IMR-90 (cell line): ENCODE data around the gene DCLRE1B.

Source experiments
- CTCF ChIP-seq: conservative IDR thresholded peaks from 2 replicates; pipeline ENCODE4 v1.5.1; 2012; ENCODE audit warnings: mild to moderate bottlenecking, low read depth, low read length, improper control_type of control experiment
- FOS ChIP-seq: fragments of 150-350 bp; IDR thresholded peaks from 2 replicates; pipeline ENCODE4 v1.6.1; 2016; ENCODE audit warnings: low read depth, low read length
- MAZ ChIP-seq: IDR thresholded peaks from 2 replicates; pipeline ENCODE4 v1.6.1; 2012; ENCODE audit warnings: low read depth, mild to moderate bottlenecking, low read length, improper control_type of control experiment, moderate library complexity, borderline replicate concordance
- POLR2A ChIP-seq: IDR thresholded peaks from 2 replicates; pipeline ENCODE4 v1.6.1; 2012; ENCODE audit warnings: mild to moderate bottlenecking, low read depth, low read length
- RAD21 ChIP-seq: IDR thresholded peaks from 2 replicates; pipeline ENCODE4 v1.6.1; 2012; ENCODE audit warnings: low read length, improper control_type of control experiment
- TF ChIP-seq, protein P1 (sequence below): fragments of 150-350 bp; IDR thresholded peaks from 2 replicates; pipeline ENCODE4 v1.6.1; 2017; ENCODE audit warnings: mild to moderate bottlenecking, antibody characterized with exemption, low read length, low read depth
- TF ChIP-seq, protein P2 (sequence below): fragments of 150-350 bp; IDR thresholded peaks from 2 replicates; pipeline ENCODE4 v1.6.1; 2016; ENCODE audit warnings: low read depth, mild to moderate bottlenecking, low read length, moderate library complexity, borderline replicate concordance

- TF ChIP-seq CTCF (no peak), POLR2A (no peak), RAD21 (no peak), FOS (0 out of 2 replicates have a peak, but pooled peaks have one; percentile 7), MAZ (no peak)
- TF ChIP-seq, protein P1, sequence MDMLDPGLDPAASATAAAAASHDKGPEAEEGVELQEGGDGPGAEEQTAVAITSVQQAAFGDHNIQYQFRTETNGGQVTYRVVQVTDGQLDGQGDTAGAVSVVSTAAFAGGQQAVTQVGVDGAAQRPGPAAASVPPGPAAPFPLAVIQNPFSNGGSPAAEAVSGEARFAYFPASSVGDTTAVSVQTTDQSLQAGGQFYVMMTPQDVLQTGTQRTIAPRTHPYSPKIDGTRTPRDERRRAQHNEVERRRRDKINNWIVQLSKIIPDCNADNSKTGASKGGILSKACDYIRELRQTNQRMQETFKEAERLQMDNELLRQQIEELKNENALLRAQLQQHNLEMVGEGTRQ, result no peak
- TF ChIP-seq, protein P2, sequence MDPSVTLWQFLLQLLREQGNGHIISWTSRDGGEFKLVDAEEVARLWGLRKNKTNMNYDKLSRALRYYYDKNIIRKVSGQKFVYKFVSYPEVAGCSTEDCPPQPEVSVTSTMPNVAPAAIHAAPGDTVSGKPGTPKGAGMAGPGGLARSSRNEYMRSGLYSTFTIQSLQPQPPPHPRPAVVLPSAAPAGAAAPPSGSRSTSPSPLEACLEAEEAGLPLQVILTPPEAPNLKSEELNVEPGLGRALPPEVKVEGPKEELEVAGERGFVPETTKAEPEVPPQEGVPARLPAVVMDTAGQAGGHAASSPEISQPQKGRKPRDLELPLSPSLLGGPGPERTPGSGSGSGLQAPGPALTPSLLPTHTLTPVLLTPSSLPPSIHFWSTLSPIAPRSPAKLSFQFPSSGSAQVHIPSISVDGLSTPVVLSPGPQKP, result no peak
These were observed 12.4 kb downstream of the DCLRE1B start for GRCh38 chr1:113917400-113918082.
